GM21619 (cell line): ENCODE data around the gene DTX3L.
"Not testable (repeated sequence)": the region's sequence is repeated elsewhere in the genome, so short reads cannot be mapped to it uniquely, and the experiment has no call there.

Experiments
- ATAC-seq: cut with Tn5 transposase; IDR thresholded peaks from one replicate; pipeline ENCODE4 v1.9.1; 2021; ENCODE audit not compliant: unreplicated experiment

The DTX3L gene

DNA sequence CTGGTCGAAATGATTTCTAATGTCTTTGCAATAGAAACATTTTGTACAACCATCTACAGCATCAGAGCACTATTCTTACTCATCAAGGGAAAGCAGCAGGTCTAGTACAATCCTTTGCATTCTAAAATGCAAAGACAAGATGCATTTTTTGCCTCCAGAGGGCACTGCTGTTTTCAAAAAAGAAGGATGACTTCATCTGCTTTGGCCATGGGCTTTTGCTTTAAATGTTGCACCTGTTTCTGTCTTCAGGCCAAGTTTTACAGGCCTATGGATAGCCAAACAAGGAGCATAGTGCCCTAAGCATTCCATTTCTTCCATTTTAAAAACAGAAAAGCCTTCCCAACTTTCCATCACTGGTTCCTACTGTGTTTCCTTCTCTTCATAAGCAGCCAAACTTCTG is 3.5 kb upstream of the DTX3L start:
- ATAC-seq, result no peak

DNA sequence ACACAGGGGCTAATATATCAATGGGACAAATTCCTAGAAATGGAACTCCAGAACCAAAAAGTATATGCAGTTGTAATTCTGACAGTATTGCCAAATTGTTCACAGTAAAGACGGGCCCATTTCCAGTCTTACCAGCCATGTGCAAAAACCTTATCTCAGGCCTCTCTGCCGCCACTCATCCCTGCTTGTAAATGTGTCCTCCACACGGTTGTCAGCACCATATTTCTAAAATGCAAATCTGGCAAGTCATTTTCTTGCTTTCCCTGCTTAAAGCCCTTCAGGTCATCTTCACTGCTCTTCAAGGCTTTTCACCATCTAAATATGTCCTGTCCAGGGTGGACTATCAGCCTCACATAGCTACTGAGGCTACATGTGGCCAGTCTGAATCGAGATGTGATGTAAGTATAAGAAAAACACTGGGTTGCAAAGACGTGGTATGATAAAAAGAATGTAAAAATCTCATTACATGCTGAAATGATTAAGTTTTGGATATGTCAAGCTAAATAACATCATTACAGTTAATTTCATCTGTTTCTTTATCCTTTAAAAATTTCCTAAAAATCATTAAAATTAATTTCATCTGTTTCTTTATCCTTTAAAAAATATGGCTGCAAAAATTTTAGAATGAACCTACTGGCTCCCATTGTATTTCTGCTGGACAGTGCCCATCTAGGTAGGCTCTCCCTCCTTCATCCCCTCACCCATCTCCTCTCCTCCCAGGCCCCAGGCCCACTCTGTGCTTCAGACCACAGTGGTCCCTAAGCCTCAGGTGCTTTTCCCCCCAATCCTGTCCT is 1.0 kb upstream of the DTX3L start:
- ATAC-seq, result no peak

DNA sequence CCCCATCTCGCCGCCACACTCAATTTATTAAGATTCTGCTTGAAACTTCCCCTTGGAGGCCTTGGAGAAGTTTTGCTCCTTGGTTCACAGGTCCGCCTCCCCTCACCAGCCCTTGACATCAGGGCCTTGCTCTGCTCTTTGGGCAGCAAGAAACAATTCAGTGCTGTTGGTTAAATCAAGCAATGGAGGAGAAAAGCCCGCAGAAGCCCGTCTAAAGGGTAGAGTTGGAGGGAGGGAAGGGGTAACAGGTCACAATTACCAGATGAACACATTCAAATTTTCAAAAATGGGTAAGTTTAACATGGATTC is 467 bp upstream of the DTX3L start:
- no peak for ATAC-seq

DNA sequence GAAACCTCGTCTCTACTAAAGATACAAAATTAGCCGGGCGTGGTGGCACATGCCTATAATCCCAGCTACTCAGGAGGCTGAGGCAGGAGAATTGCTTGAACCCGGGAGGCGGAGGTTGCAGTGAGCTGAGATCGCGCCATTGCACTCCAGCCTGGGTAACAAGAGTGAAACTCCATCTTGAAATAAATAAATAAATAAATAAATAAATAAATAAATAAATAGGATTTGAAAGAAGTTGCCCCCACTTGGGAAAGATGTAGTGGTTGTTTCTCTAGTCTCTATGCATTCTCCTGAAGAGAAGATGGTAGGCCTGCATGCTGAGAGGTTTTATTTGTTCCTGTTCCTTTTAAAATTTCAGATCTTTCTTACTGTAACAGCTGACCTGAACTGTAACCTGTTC is 4.0 kb downstream of the DTX3L start:
- not testable (repeated sequence) for ATAC-seq

DNA sequence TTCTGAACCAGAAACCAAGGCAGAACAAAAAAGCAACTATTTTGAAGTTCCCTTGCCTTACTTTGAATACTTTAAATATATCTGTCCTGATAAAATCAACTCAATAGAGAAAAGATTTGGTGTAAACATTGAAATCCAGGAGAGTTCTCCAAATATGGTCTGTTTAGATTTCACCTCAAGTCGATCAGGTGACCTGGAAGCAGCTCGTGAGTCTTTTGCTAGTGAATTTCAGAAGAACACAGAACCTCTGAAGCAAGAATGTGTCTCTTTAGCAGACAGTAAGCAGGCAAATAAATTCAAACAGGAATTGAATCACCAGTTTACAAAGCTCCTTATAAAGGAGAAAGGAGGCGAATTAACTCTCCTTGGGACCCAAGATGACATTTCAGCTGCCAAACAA is 4.6 kb downstream of the DTX3L start:
- no peak for ATAC-seq

DNA sequence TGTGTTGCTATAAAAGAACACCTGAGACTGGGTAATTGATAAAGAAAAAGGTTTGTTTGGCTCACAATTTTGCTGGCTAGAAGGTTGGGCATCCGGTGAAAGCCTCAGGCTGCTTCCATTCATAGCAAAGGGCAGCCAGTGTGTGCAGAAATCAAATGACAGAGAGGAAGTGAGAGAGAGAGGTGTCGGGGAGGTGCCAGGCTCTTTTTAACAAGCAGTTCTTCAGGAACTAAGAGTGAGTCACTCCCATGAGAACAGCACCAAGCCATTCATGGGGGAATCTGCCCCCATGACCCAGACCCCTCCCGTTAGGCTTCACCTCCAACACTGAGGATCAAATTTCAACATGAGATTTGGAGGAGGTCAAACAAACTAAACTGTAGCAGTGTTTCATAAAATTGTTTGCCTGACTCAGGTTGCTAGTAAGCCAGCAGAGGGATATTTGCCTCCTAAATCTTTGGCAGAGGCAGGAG is 8.8 kb downstream of the DTX3L start:
- ATAC-seq, result peak; percentile 18

DNA sequence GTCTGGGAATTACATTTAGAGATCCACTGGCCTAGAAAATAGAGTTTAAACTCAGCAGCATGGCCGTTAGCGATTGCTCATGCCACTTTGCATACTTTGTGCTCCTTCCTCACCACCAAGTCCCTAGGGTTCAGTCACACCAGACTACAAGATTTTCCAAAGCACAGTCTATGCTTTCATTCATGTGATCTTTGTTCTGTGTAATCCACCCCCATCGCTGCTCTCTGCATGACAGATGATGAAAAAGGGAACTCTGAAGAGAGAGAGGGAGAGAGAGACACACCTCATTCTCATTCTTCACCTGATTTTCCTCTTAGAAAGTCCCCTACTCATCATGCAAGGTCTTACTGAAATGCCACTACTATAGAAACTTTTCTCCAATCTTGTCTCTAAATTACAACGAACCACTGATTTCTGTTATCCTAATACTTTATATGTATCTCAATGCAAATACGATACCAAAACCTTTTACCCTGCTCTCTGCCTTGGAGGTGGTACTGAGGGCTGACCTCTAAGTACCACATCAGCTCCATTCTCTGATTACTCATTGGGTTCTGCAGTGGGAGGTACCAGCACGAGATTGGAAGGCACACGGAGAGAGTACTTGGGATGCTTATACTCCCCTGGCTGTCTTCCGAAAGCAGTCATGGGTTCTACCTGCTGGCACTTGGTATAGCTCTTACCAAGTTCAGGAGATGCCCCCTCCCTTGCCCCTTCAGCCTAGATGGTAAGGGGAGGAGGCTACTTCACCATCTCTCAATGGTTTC is 12.2 kb downstream of the DTX3L start:
- ATAC-seq, result peak; percentile 82

DNA sequence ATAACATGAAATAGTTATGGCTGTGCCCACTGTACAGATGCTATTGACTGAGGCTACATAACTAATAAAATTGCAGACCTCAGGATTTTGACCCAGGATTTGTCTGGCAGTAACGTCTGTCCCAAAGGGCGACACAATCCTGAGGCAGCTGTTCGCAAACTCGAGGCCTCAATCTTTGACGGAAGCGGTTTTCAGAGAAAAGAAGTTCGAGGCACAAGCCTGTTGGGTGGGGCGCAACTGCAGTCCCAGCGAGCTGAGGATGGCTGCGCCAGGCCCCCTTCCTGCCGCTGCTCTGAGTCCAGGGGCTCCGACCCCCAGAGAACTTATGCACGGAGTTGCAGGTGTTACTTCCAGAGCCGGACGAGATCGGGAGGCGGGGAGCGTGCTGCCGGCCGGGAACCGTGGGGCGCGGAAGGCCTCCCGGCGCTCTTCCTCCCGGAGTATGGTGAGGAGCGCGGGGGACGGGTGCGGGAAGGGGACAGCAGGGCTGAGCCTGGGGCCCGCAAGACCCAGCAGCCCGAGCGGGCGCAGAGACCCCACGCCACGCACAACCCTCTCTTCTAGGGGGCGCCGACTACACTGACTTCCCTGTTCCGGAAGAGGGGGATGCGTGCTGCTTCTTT is 13.4 kb downstream of the DTX3L start, which contains the start of gene PARP15:
Gene PARP15, plus strand, starts transcription at position 242 of the 623 bp plus-strand sequence. Its CDS starts 18 bp downstream, at position 260.
- no peak for ATAC-seq

DNA sequence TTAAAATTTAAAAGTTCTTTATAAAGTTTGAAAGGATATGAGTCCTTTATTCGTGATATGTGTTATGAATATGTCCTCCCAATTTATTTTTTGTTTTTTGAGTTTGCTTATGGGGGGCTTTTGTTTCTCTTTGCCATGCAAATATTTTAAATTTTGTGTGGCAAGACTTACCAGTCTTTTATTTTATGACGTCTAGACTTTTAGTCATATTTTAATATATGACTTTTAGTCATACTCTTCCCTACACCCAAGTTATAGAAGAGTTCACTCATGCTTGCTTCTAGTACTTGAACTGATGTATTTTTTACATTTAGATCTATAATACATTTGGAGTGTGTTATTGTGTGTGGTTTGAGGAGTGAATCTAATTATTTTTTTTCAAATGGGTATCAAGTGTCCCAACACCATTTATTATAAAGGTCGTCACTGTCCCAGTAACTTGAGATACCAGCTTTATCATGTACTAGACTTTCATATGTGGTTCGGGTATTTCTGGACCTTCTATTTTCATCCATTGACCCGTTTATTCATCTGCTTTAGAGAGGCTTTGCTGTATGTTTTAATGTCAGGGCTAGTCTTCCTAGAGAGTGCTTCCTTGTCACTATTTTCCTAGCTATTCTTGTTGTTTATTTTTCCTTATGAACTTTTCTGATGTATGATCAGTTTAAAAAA is 14.1 kb downstream of the DTX3L start:
- ATAC-seq, result no peak

DNA sequence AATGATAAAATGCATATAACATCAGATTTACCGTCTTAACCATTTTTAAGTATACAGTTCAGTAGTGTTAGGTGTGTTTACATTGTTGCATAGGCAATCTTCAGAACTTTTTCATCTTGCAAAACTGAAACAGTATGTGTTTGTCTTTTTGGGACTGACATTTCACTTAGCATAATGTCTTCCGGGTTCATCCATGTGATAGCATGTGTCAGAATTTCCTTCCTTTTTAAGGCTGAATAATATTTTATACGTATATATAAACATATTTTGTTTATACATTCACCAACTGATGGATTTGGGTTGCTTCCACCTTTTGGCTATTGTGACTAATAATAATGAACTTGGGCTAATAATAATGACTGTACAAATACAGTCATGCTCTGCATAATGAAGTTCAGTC is 16.3 kb downstream of the DTX3L start:
- ATAC-seq, result no peak

DNA sequence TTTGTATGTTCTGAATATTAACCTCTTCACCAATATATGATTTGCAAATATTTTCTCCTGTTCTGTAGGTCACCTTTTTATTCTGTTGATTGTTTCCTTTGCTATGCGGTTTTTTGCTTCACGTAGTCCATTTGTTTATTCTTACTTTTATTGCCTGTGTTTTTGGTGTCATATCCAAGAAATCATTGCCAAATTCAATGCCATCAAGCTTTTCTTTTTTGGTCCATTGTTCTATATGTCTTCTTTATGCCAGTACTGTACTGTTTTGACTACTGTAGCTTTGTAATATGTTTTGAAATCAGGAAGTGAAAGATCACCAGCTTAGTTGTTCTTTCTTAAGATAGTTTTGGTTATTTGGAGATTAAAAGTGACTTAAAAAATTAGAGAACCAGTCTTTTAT is 17.5 kb downstream of the DTX3L start:
- ATAC-seq, result no peak

DNA sequence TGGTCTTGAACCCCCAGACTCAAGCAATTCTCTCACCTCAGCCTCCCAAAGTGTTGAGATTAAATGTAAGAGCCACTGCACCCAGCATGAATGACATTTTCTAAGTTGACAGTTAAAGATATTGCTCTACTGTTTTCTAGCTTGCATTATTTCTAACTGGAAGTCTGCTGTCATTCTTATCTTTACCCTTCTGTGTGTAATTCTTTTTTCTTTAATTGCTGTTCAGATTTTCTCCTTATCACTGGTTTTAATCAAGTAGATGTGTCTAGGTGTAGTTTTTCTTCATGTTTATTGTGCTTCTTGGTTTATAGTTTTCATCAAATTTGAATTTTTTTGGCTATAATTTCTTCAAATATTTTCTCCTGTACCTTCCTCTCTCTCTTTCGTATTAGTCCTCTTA is 18.3 kb downstream of the DTX3L start:
- ATAC-seq, result no peak

DNA sequence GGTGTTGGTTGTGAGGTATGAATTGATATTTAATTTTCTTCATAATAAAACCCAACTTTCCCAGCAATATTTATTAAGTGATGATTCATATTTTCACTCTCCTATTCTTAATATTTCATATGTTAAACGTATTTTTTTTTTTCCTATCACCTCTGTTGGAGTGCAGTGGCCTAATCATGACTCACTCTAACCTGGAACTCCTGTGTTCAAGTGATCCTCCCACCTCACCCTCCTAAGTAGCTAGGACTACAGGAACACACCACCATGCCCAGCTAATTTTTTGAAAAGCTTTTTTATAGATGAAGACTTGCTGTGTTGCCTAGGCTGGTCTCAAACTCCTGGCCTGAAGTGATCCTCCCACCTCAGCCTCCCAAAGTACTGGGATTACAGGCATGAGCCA is 22.0 kb downstream of the DTX3L start:
- no peak for ATAC-seq

DNA sequence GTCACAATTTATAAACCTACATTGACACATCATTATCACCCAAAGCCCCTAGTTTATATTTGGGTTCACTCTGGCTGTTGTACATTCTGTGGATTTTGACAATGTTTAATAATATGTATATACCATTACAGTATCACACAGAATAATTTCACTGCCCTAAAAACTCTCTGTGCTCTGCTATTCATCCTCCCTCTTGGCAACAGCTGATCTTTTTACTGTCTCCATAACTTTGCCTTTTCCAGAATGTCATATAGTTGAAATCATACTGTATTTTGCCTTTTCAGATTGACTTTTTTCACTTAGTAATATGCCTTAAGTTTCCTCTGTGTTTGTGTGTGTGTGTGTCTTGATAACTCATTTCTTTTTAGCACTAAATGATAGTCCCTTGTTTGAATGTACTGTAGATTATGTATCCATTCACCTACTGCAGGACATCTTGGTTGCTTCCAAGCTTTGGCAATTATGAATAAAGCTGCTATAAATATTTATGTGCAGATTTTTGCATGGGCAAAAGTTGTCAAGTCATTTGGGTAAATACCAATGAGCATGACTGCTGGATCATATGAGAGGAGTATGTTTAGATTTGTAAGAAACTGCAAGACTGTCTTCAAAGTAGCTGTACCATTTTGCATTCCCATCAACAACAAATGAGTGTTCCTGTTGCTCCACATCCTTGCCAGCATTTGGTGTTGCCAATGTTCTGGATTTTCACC is 22.8 kb downstream of the DTX3L start:
- no peak for ATAC-seq

DNA sequence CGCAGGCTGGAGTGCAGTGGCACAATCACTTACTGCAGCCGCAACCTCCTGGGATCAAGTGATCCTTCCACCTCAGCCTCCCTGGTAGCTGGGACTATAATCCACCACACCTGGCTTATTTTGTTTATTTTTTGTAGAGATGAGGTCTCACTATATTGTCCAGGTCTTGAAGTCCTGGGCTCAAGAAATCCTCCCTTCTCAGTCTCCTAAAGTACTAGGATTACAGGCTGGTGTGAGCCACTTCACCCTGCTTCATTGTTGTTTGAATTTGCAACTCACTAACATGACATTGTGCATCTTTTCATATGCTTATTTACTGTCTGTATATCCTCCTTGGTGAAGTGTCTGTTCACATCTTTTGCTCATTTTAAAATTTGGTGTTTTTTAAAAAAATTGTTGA is 23.4 kb downstream of the DTX3L start:
- no peak for ATAC-seq

DNA sequence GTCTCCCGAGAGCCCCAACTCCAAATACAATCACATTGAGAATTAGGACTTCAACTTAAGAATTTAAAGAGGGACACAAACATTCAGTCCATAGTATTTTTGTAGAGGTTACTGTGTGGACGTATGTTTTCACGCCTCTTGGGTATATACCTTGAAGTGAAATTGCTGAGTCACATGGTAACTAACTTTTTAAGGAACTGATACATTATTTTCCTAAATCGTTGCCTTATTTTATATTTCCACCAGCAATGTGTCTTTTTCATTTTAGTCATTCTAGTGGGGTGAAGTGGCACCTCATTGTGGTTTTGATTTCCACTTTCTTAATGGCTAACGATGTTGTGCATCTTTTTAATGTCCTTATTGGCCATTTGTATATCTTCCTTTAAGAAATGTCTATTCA is 25.2 kb downstream of the DTX3L start:
- peak; percentile 46 for ATAC-seq

DNA sequence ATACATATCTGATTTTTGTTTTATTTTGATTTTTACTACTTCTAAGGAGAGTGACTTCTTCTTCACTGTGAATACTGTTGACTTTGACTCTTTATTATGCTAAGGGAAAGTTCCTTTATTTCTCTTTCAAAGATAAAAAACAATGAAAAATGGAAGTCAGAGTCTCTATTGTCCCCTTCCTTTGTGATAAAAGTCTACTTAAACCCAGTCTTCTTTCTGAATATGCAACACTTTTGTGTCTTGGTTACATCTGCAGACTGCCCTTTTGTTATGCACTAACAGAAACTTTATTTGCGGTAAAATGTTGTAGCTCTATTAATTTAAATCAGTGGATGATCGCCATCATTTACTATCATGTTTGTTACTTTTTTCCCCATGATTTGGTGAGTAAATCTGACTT is 26.5 kb downstream of the DTX3L start:
- no peak for ATAC-seq

DNA sequence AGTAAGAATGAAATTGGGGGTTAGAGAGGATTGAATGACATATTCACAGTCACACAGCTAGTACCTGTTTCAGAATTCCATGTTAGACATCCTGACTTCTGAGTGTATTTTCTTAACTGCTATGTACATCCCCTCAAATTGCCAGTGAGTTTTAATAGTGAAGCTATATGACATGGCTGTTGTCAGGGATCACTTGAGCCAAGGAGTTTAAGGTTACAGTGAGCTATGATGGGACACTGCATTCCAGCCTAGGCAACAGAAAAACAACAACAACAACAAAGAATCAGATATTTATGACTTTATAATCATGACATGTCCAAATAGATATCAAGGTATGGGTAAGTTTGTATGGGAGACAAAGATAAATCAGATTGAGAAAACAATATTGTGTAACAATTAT is 29.9 kb downstream of the DTX3L start:
- ATAC-seq, result no peak

DNA sequence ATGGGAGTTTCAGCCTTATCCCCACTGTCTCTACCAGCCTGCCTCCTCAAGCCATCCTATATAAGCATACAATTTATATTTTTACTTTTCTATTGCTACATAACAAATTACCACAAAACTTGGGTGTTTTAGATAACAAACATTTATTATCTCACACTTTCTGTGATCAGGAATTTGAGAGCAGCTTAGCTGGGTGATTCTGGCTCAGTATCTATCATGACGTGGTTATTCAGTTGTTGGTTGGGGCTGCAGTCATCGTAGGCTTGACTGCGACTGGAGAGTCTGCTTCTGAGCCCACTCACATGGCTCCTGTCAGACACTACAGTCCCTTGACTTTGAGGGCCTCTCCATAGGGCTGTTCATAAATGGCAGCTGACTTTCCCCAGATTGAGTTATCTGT is 34.0 kb downstream of the DTX3L start:
- no peak for ATAC-seq

DNA sequence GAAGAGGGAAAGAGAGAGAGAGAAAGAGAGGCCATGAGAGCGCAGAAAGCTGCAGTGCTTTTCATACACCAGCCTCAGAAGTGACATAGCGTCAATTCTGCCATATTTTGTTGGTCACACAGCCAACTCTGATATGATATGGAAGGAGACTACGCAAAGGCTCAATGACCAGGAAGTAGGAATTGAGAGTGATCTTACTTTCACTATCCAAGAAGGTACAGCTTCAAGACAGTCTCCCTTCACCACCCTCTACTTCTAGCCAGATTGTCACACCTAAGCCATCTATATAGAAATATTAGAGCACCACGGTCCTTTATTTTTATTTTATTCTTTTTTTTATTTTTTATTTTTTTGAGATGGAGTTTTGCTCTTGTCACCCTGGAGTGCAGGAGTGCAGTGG is 34.4 kb downstream of the DTX3L start:
- no peak for ATAC-seq
